ENCODE results near the gene PRR23B.
A peak's percentile ranks its signal among the peaks of the same experiment; 100 is the strongest.

Gene PRR23B

GRCh38 chr3:138972941-138973340, 47.8 kb downstream of the PRR23B start:
- no peak for DNase-seq

GRCh38 chr3:138971766-138972320, 48.9 kb downstream of the PRR23B start:
- peak; percentile 43 for DNase-seq
